Ectodermal cell (in vitro differentiated cells): ENCODE results near the gene ANHX.

ENCODE experiments used
- H3K27ac ChIP-seq: 2 replicates; pipeline ENCODE4 v1.7.0; 2013; ENCODE audit warnings: mild to moderate bottlenecking, low read depth, low read length; ENCODE audit not compliant: insufficient read depth, poor library complexity, severe bottlenecking
- H3K27me3 ChIP-seq: 2 replicates; pipeline ENCODE4 v1.7.0; 2013; ENCODE audit warnings: mild to moderate bottlenecking, low read length; ENCODE audit not compliant: insufficient read depth, control insufficient read depth, poor library complexity, severe bottlenecking
- H3K36me3 ChIP-seq: one replicate; pipeline ENCODE4 v1.7.0; 2013; ENCODE audit warnings: low read length; ENCODE audit not compliant: control insufficient read depth, insufficient read depth
- H3K4me1 ChIP-seq: one replicate; pipeline ENCODE4 v1.7.0; 2013; ENCODE audit warnings: low read length; ENCODE audit not compliant: control insufficient read depth, insufficient read depth
- H3K4me3 ChIP-seq: 2 replicates; pipeline ENCODE4 v1.7.0; 2013; ENCODE audit warnings: low read depth, low read length, control low read depth; ENCODE audit not compliant: insufficient read depth
- H3K9me3 ChIP-seq: 2 replicates; pipeline ENCODE4 v1.7.0; 2013; ENCODE audit warnings: mild to moderate bottlenecking, low read length, moderate library complexity; ENCODE audit not compliant: control insufficient read depth
- WGBS, 2 experiments: methylation state at CpG; one replicate each; pipeline ENCODE4 v1.1.7; 2013; ENCODE audit warnings: missing lambda C conversion rate in 2 of 2; 5-methylcytosine and 5-hydroxymethylcytosine counted together

Gene ANHX

GRCh38 chr12:133233006-133233405 is 2.7 kb downstream of the ANHX start:
- Histone ChIP-seq H3K4me1 (no peaks in the 10 kb centered on the region), H3K9me3 (peaks cover 3% of the 10 kb centered on the region), H3K36me3 (no peaks in the 10 kb centered on the region), H3K27ac (no peak overlapping the region), H3K27me3 (no peaks in the 10 kb centered on the region), H3K4me3 (no peak overlapping the region)
- WGBS, 2 experiments = 84% methylated on average over 6 of the region's 6 CpGs

GRCh38 chr12:133231001-133231400 is 4.7 kb downstream of the ANHX start:
- H3K4me3 ChIP-seq = no peak overlapping the region
- H3K9me3 ChIP-seq = peaks cover 3% of the 10 kb centered on the region
- H3K4me1 ChIP-seq = no peaks in the 10 kb centered on the region
- no peaks in the 10 kb centered on the region for H3K27me3 ChIP-seq
- no peak overlapping the region for H3K27ac ChIP-seq
- H3K36me3 ChIP-seq = no peaks in the 10 kb centered on the region
- 66 to 69% methylated on average over 3 of the region's 3 CpGs for WGBS, 2 experiments

GRCh38 chr12:133227281-133227852 is 8.3 kb downstream of the ANHX start:
- Histone ChIP-seq H3K9me3 (no peaks in the 10 kb centered on the region), H3K27me3 (no peaks in the 10 kb centered on the region), H3K27ac (no peak overlapping the region)

GRCh38 chr12:133226690-133227089 is 9.0 kb downstream of the ANHX start:
- no peak overlapping the region for H3K4me3 ChIP-seq
- no peaks in the 10 kb centered on the region for H3K4me1 ChIP-seq
- no peaks in the 10 kb centered on the region for H3K9me3 ChIP-seq
- 76 to 82% methylated on average over 8 of the region's 8 CpGs for WGBS, 2 experiments
- no peaks in the 10 kb centered on the region for H3K27me3 ChIP-seq
- no peaks in the 10 kb centered on the region for H3K36me3 ChIP-seq
- H3K27ac ChIP-seq = no peak overlapping the region

More at GRCh38 chr12:133227281-133227852, 8.3 kb downstream of the ANHX start:
- 67 to 70% methylated on average over 7 of the region's 7 CpGs for WGBS, 2 experiments
- Histone ChIP-seq H3K4me3 (no peak overlapping the region), H3K36me3 (no peaks in the 10 kb centered on the region), H3K4me1 (no peaks in the 10 kb centered on the region)

GRCh38 chr12:133225527-133225926 is 10.2 kb downstream of the ANHX start:
- H3K27me3 ChIP-seq = no peaks in the 10 kb centered on the region
- no peak overlapping the region for H3K27ac ChIP-seq
- no peaks in the 10 kb centered on the region for H3K9me3 ChIP-seq
- no peak overlapping the region for H3K4me3 ChIP-seq
- WGBS, 2 experiments = 68 to 69% methylated on average over 4 of the region's 4 CpGs
- no peaks in the 10 kb centered on the region for H3K36me3 ChIP-seq
- H3K4me1 ChIP-seq = no peaks in the 10 kb centered on the region

- H3K9me3 ChIP-seq = no peaks in the 10 kb centered on the region
- no peak overlapping the region for H3K4me3 ChIP-seq
- no peaks in the 10 kb centered on the region for H3K27me3 ChIP-seq
- no peaks in the 10 kb centered on the region for H3K36me3 ChIP-seq
- H3K4me1 ChIP-seq = no peaks in the 10 kb centered on the region
- WGBS, 2 experiments = 84 to 85% methylated on average over 10 of the region's 10 CpGs
- no peak overlapping the region for H3K27ac ChIP-seq
These were observed 13.5 kb downstream of the ANHX start for GRCh38 chr12:133222211-133222610.

- H3K4me3 ChIP-seq = no peak overlapping the region
- no peak overlapping the region for H3K27ac ChIP-seq
- H3K9me3 ChIP-seq = no peaks in the 10 kb centered on the region
- H3K4me1 ChIP-seq = no peaks in the 10 kb centered on the region
- WGBS, 2 experiments = 78 to 80% methylated on average over 16 of the region's 16 CpGs
- no peaks in the 10 kb centered on the region for H3K36me3 ChIP-seq
- no peaks in the 10 kb centered on the region for H3K27me3 ChIP-seq
These were observed 14.4 kb downstream of the ANHX start for GRCh38 chr12:133221241-133221640.

- WGBS, 2 experiments = 85 to 88% methylated on average over 6 of the region's 6 CpGs
- Histone ChIP-seq H3K9me3 (no peaks in the 10 kb centered on the region), H3K4me1 (no peaks in the 10 kb centered on the region)
These were observed 15.2 kb downstream of the ANHX start for GRCh38 chr12:133220521-133220920.

GRCh38 chr12:133217219-133217618 is 18.5 kb downstream of the ANHX start:
- Histone ChIP-seq H3K9me3 (no peaks in the 10 kb centered on the region), H3K36me3 (no peaks in the 10 kb centered on the region)
- WGBS, 2 experiments = 67 to 71% methylated on average over 3 of the region's 3 CpGs

More at GRCh38 chr12:133220521-133220920, 15.2 kb downstream of the ANHX start:
- Histone ChIP-seq H3K4me3 (no peak overlapping the region), H3K27me3 (no peaks in the 10 kb centered on the region), H3K27ac (no peak overlapping the region), H3K36me3 (no peaks in the 10 kb centered on the region)

GRCh38 chr12:133215724-133216123 is 20.0 kb downstream of the ANHX start:
- Histone ChIP-seq H3K4me1 (no peaks in the 10 kb centered on the region), H3K4me3 (no peak overlapping the region), H3K9me3 (no peaks in the 10 kb centered on the region), H3K36me3 (no peaks in the 10 kb centered on the region), H3K27me3 (no peaks in the 10 kb centered on the region), H3K27ac (no peak overlapping the region)
- WGBS, 2 experiments = 78 to 81% methylated on average over 3 of the region's 3 CpGs

More at GRCh38 chr12:133217219-133217618, 18.5 kb downstream of the ANHX start:
- Histone ChIP-seq H3K27me3 (no peaks in the 10 kb centered on the region), H3K27ac (no peak overlapping the region), H3K4me1 (no peaks in the 10 kb centered on the region), H3K4me3 (no peak overlapping the region)

GRCh38 chr12:133206390-133206789 is 29.3 kb downstream of the ANHX start:
- H3K27ac ChIP-seq = no peak overlapping the region
- peaks cover 30% of the 10 kb centered on the region for H3K36me3 ChIP-seq
- H3K4me1 ChIP-seq = no peaks in the 10 kb centered on the region
- peaks cover 46% of the 10 kb centered on the region for H3K9me3 ChIP-seq
- WGBS, 2 experiments = 94 to 100% methylated on average over 1 to 2 of the region's 2 CpGs
- no peak overlapping the region for H3K4me3 ChIP-seq
- no peaks in the 10 kb centered on the region for H3K27me3 ChIP-seq
